NCI-H69 (cell line): ENCODE measurements around the gene GMPR2.

Experiments
- DNase-seq: peaks from one replicate; lab custom pipeline; 2025; lab: John Stamatoyannopoulos, UW

Gene GMPR2

GRCh38 chr14:24252289-24253124 is 19.8 kb downstream of the GMPR2 start:
- DNase-seq = no peak

- no peak for DNase-seq
Observed at GRCh38 chr14:24253936-24254335, 21.2 kb downstream of the GMPR2 start.

- no peak for DNase-seq
Observed at GRCh38 chr14:24254630-24255392, 22.1 kb downstream of the GMPR2 start.

- DNase-seq = no peak
Observed at GRCh38 chr14:24255438-24255837, 22.7 kb downstream of the GMPR2 start.

- no peak for DNase-seq
Observed at GRCh38 chr14:24255931-24256711, 23.4 kb downstream of the GMPR2 start.

- no peak for DNase-seq
Observed at GRCh38 chr14:24256960-24257359, 24.2 kb downstream of the GMPR2 start.

GRCh38 chr14:24258119-24258518 is 25.4 kb downstream of the GMPR2 start:
- DNase-seq = no peak

GRCh38 chr14:24258548-24259265 is 26.0 kb downstream of the GMPR2 start:
- no peak for DNase-seq

GRCh38 chr14:24259282-24260025 is 26.7 kb downstream of the GMPR2 start:
- no peak for DNase-seq

GRCh38 chr14:24260026-24260779 is 27.5 kb downstream of the GMPR2 start:
- no peak for DNase-seq

GRCh38 chr14:24260780-24261157 is 28.0 kb downstream of the GMPR2 start:
- no peak for DNase-seq

GRCh38 chr14:24261256-24261968 is 28.7 kb downstream of the GMPR2 start:
- no peak for DNase-seq

GRCh38 chr14:24261969-24262327 is 29.2 kb downstream of the GMPR2 start:
- no peak for DNase-seq

- no peak for DNase-seq
Observed at GRCh38 chr14:24262821-24263733, 30.3 kb downstream of the GMPR2 start, which contains the start of gene TGM1. TSS of gene TGM1 (minus strand) at chr14:24263177. CDS start at chr14:24262352, 825 bp downstream.

- no peak for DNase-seq
Observed at GRCh38 chr14:24263848-24264247, 31.1 kb downstream of the GMPR2 start.

- no peak for DNase-seq
Observed at GRCh38 chr14:24264298-24264697, 31.6 kb downstream of the GMPR2 start.

- DNase-seq = no peak
Observed at GRCh38 chr14:24266344-24267244, 33.9 kb downstream of the GMPR2 start.

- DNase-seq = no peak
Observed at GRCh38 chr14:24267516-24267915, 34.8 kb downstream of the GMPR2 start.
